OCI-LY3 (cell line): ENCODE results near the gene NACAD.

ENCODE experiments used
- EZH2phosphoT487 ChIP-seq: fragments of 200-600 bp; shearing (Covaris generic); IDR thresholded peaks from 2 replicates; pipeline ENCODE4 v1.6.1; 2018; ENCODE audit warnings: antibody characterized with exemption, mixed run types, low read depth
- TF ChIP-seq, protein P1 (sequence below): fragments of 200-600, 300-600 bp; sonication (generic); IDR thresholded peaks from 2 replicates; pipeline ENCODE4 v1.5.1; 2014; ENCODE audit warnings: antibody characterized with exemption, low read length, low read depth

DNA sequence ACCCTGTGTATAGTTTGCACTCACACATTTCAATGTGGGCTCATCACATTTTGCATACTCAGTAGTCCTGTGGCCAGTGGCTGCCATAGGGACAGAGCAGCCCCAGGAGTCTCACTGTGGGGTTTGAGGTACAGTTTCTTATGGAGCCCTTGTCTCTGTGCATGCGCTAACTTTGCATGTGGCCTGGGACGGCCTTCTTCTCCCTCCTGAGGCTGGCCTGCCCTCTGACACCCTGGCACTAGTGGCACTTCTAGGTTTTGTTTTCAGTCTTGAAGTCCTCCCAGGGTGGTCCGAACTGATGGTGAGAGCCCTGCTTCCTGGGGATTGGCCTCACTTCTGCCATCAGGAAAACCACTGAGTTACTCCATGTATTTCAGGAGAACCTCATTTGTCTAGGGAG lies 21.2 kb downstream of the NACAD start:
- TF ChIP-seq, protein P1, sequence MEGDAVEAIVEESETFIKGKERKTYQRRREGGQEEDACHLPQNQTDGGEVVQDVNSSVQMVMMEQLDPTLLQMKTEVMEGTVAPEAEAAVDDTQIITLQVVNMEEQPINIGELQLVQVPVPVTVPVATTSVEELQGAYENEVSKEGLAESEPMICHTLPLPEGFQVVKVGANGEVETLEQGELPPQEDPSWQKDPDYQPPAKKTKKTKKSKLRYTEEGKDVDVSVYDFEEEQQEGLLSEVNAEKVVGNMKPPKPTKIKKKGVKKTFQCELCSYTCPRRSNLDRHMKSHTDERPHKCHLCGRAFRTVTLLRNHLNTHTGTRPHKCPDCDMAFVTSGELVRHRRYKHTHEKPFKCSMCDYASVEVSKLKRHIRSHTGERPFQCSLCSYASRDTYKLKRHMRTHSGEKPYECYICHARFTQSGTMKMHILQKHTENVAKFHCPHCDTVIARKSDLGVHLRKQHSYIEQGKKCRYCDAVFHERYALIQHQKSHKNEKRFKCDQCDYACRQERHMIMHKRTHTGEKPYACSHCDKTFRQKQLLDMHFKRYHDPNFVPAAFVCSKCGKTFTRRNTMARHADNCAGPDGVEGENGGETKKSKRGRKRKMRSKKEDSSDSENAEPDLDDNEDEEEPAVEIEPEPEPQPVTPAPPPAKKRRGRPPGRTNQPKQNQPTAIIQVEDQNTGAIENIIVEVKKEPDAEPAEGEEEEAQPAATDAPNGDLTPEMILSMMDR, result no peak
- no peak for TF ChIP-seq EZH2phosphoT487
